ENCODE measurements around the gene EIF4G3.

DNA sequence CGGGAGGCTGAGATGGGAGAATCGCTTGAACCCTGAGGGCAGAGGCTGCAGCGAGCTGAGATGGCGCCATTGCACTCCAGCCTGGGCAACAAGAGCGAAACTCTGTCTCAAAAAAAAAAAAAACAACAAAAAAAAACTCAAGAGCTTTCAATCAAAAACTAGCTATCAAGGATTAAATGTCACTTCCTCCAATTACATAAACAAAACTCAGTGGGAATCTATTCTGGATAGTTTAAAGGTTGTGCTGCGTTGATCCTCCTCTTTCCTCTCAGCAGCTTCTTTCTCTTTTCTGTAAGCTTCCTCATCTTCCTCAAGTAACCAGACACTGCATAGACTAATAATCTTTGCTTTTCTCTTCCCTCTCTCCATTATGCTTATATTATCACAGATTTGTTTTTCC is 20.7 kb downstream of the EIF4G3 start:
- TF ChIP-seq CTCF (IDR thresholded peaks at IDR 0.05) (no peak), POLR2A (IDR thresholded peaks at IDR 0.05) (no peak)
